ENCODE results near the gene CLDN16.
A peak's percentile ranks its signal among the peaks of the same experiment; 100 is the strongest.

CLDN16 gene

GRCh38 chr3:190380184-190380583 is 7.8 kb upstream of the CLDN16 start:
- DNase-seq (ENCODE audit: low spot score), result no peak

- no peak for DNase-seq (ENCODE audit: low spot score)
Observed at GRCh38 chr3:190381441-190381840, 6.5 kb upstream of the CLDN16 start.

- no peak for DNase-seq (ENCODE audit: low spot score)
Observed at GRCh38 chr3:190382082-190382481, 5.9 kb upstream of the CLDN16 start.

GRCh38 chr3:190384309-190384756 is 3.6 kb upstream of the CLDN16 start:
- DNase-seq (ENCODE audit: low spot score), result peak; percentile 61

GRCh38 chr3:190385731-190386688 is 2.0 kb upstream of the CLDN16 start:
- DNase-seq (ENCODE audit: low spot score), result peak; percentile 5

GRCh38 chr3:190388703-190389102 is 740 bp downstream of the CLDN16 start:
- no peak for DNase-seq (ENCODE audit: low spot score)

- DNase-seq (ENCODE audit: low spot score), result no peak
Observed at GRCh38 chr3:190396001-190396400, 8.0 kb downstream of the CLDN16 start.

GRCh38 chr3:190397889-190398288 is 9.9 kb downstream of the CLDN16 start:
- no peak for DNase-seq (ENCODE audit: low spot score)

- no peak for DNase-seq (ENCODE audit: low spot score)
Observed at GRCh38 chr3:190399677-190400076, 11.7 kb downstream of the CLDN16 start.

- DNase-seq (ENCODE audit: low spot score), result no peak
Observed at GRCh38 chr3:190401963-190402362, 14.0 kb downstream of the CLDN16 start.

GRCh38 chr3:190404715-190405114 is 16.8 kb downstream of the CLDN16 start:
- no peak for DNase-seq (ENCODE audit: low spot score)

- no peak for DNase-seq (ENCODE audit: low spot score)
Observed at GRCh38 chr3:190414297-190414696, 26.3 kb downstream of the CLDN16 start.

GRCh38 chr3:190424108-190424477 is 36.1 kb downstream of the CLDN16 start:
- no peak for DNase-seq (ENCODE audit: low spot score)

GRCh38 chr3:190424478-190425439 is 36.8 kb downstream of the CLDN16 start:
- DNase-seq (ENCODE audit: low spot score), result peak; percentile 29

- DNase-seq (ENCODE audit: low spot score), result no peak
Observed at GRCh38 chr3:190425833-190426232, 37.9 kb downstream of the CLDN16 start.

GRCh38 chr3:190426806-190427507 is 39.0 kb downstream of the CLDN16 start:
- no peak for DNase-seq (ENCODE audit: low spot score)

- DNase-seq (ENCODE audit: low spot score), result no peak
Observed at GRCh38 chr3:190429681-190430080, 41.7 kb downstream of the CLDN16 start.

- no peak for DNase-seq (ENCODE audit: low spot score)
Observed at GRCh38 chr3:190430906-190431305, 42.9 kb downstream of the CLDN16 start.

- no peak for DNase-seq (ENCODE audit: low spot score)
Observed at GRCh38 chr3:190432216-190432615, 44.3 kb downstream of the CLDN16 start.

GRCh38 chr3:190433626-190434025 is 45.7 kb downstream of the CLDN16 start:
- no peak for DNase-seq (ENCODE audit: low spot score)

- DNase-seq (ENCODE audit: low spot score), result no peak
Observed at GRCh38 chr3:190435618-190436017, 47.7 kb downstream of the CLDN16 start.

GRCh38 chr3:190436331-190436730 is 48.4 kb downstream of the CLDN16 start:
- no peak for DNase-seq (ENCODE audit: low spot score)
